ACHN (cell line): ENCODE data around the gene UBTD2.

ENCODE experiments used
- DNase-seq: peaks from one replicate; pipeline ENCODE4 v3.0.0-alpha.2; 2015
- in situ Hi-C: cut with HindIII; loops from 2 replicates; pipeline ENCODE4 v1.10.0; 2017; ENCODE audit warnings: low sequenced_read_pairs, low pct_ligation_motif_present, low pct_unique_long_range_greater_than_20kb

The UBTD2 gene

DNA sequence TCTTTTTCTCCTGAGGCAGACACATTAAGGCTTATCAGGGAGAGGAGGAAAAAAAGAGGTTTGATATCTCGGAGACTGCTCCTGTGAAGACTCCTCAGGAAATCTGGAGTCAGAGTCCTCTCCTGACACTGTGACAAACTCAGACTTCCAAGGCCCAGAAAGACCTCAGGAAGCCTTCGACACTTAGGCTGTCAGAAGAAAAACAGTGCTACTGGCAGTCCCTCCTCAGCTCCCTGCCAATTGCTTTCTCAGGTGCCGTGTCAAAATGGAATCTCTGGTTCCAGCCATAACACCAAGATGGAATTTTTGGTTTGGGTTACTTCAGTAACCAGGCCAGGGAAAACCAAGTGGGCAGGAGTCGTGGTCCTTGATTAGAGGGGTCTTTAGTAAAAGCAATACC is 99.7 kb downstream of the UBTD2 start:
- in situ Hi-C loops = no loop called here
- DNase-seq = no peak

DNA sequence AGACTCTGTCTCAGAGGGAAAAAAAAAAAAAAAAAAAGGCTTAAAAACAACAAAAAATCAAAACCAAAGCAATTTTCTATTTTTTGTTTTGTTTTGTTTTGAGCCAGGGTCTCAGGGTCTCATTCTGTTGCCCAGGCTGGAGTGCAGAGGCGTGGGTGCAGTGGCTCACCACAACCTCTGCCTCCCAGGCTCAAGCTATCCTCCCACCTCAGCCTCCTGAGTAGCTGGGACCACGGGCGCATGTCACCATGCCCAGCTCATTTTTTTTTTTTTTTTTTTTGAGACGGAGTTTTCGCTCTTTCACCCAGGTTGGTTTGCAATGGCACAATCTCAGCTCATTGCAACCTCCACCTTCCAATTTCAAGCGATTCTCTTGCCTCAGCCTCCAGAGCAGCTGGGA is 101.3 kb downstream of the UBTD2 start:
- in situ Hi-C loops = no loop called here
- DNase-seq = no peak

DNA sequence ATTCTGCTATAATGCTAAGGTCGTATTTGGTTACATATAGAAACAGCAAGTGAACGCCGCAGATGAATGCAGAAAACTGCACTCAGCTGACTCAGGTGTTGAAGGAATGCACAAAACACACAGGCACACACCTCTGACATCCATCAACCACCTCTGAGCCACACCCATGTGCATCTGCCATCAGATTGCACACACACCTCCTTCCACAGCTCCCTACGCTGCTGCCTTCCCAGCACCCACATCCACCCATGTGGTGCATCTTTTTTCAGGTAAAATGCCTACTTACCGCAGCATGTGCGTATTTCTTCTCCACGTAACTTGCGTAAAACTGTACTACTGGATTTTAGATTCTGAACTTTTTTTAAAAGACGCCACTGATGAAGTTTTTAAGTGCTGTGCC is 102.6 kb downstream of the UBTD2 start:
- in situ Hi-C loops = no loop called here
- no peak for DNase-seq

DNA sequence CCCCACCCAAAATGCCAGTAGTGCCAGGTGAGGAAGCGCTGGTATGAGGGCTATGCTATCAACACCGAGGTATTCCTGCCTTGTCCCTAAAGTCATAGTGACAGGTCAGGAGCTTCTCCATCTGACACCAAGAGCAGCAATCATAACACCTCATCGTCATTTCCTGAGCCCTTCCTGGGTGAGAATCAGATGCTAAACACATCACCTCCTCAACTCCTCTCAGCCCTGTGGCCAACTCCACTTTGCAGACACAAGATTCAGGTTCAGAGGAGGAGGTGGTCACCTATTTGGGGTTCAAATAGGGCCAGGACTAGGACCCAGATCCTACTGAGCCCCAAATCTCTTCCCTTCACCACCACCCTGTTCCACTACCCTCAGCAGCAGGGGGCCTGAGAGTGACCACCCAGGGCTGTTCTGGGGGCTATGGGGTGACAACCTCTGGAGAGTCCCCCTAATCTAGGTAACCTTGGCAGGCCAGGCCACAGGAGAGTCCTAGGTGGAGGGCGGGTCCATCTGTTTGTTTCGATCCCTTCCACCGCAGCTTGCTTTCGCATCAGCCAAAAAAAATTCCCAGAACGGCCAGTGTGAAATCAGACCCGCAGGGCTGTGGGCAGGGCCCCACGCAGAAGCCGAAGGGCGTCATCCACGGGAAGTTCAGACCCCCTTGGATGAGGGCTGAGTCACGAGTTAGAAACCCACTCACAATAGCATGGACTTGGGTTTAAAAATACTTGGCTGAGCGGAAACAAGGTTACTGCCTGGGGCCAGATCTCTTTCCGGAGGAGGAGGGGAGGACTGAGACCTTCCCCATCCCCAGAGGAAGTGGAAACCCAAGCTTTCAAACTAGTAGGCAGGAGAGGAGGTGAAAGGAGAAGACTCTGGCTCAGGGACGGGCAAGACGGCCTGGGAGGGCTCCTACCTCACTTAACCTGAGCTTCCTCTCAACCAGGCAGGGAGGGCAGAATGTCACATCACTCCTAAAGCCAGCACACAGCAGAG is 104.3 kb downstream of the UBTD2 start:
- in situ Hi-C loops = no loop called here
- DNase-seq = no peak

DNA sequence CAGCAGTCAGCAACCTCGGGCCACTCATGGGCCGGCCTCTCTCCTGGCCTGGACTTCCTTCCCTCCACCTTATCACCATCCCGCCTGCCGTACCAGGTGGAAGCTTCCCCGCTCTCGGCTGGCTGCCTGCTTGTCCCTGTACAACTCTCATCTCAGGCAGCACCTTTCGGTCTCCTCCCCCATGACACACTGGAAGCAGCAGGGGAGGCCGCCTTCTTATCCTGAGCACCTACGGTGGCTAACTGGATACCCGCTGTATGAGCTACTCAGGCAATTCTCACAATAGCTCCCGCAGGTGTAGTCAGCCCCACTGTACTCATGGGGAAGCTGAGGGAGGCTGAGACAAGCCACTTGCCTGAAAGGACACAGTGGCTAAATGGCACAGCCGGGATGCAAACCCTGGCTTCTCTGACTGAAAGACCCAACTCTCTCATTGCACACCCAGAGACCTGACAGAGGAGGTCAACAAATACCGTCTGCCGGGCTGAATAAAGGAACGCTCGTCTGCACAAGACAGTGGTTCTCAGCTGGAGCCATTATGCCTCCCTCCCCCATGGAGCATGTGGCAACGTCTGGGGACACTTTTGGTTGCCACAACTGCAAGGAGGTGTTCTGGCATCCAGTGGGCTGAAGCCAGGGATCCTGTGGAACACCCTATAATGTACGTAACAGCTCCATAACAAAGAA is 105.1 kb downstream of the UBTD2 start:
- no peak for DNase-seq
- in situ Hi-C loops = no loop called here

DNA sequence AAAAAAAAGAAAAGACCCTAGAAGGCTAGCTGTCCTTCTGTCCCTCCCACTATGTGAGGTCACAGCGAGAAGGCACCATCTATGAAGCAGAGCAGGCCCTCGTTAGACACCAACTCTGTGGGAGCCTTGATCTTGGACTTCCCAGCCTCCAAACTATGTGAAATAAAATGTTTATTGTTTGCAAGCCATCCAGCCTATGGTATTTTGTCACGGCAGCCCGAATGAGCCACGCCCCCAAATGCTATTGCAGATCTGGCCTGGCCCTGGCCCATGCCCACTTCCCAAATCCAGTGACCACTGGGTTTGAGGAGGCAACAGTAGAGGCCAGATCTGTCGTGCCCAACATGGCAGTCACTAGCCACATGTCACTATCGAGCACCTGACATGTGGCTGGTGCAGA is 106.4 kb downstream of the UBTD2 start:
- in situ Hi-C loops = no loop called here
- no peak for DNase-seq

DNA sequence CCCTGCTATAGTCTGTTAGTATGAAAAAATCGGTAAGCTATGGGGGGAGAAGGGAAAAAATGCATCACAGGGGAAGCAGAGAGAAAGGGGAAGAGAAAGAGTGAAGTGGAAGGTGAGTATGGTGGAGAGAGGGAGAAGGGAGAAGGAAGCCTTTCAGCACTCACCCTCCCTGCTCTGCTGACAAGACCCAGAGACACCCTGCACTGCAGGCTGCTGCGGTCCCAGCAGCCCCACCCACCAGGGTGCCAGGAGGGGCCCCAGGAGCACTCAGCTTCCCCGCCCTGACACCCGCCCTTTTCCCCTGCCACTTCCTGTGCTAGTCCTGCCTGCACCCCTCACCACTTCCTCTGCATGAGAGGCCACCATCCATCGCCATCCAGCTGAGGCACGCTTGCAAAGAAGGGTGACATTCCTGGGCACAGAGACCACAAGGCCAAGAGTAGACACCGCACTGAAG is 108.3 kb downstream of the UBTD2 start:
- DNase-seq = no peak
- in situ Hi-C loops = no loop called here

DNA sequence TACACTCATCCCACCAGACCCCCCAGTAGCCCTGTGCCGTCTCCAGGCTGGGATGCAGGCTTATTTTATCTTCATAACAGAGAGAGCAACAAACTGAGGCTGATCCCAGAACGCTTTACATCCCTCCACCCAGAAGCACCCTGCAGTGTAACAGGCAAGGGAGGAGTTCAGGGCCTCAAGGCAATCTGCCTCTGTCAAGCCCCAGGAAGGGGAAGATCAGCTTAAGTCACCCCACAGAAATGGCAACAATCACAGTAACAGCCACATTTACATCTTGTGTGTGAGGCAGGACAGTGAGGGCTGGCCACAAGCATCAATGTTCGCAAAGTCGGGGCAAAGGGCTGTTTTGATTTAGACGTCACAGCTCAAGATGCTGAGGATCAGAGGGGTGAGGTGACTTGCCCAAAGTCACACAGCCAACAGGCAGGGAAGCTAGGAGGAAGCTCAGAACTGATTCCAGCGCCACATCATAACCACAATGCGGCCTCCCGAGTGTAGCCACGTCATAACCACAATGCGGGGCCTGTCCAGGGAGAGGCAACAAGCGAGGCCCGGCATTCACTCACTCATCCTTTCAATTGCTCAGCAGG is 109.9 kb downstream of the UBTD2 start:
- in situ Hi-C loops = no loop called here
- no peak for DNase-seq

DNA sequence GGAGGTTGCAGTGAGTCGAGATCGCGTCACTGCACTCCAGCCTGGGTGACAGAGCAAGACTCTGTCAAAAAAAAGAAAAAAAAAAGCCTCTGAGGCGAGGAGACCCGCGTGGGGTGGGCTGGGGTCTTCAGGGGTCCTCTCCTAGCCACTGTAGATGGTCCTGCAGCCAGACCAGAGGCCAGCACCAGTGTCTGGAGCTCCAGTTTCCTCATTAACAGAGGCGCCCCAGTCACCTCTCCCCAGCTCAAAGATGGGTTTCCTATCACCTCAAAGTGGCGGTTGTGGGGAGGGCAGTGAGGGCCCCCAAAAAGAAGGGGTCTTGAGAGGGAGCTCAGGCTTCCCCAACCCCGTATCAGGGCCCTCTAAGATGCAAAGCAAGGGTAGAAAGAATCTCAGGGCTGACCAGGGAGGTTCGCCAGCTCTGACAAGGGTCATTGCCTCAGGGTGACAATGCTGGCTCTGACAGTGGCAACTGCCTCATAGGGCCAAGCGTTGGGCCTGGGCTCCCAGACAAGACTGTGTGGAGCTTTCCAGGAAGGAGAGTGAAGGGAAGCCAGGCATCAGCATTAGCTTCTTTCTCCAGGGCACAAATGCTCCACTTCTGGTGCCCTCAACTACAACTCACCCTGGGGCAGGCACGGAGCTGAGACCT is 110.5 kb downstream of the UBTD2 start:
- DNase-seq = no peak
- in situ Hi-C loops = no loop called here

DNA sequence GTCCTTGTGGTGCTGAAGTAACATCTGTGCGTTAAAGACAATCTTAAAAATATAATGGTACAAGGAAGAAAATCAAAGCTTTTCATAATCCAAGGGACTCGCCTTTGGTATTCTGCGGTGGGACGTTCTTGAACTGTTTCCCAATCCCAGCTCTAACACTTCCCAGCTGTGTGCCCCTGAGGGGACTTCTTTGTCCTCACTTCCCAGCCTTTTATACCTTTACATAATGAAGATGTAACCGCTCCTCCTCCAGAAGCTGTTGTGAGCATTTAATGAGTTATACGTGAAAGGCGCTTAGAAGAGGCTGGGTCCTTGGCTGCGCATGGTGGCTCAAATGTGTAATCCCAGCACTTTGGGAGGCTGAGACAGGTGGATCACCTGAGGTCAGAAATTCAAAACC is 112.4 kb downstream of the UBTD2 start:
- in situ Hi-C loops = no loop called here

DNA sequence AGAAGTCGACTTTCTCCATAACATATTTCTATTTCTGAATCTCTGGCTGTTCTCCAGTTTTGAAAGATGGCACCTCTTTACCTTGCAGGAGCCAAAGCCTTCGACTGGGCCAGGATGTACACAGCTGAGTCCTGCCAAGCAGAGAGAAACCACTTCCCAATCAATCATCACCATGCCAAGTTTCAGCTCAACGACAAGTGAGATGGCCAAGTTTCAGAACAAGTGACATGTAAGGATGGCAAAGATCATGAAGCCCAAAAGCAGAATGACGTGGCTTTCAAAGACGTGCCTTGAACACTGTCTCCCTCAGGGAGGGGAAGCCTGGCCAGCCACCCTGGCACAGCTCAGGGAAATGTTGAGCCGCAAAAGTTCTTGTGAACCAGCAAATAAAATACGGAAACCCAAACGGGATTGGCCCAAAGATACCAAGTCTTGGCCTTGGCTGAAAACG is 113.3 kb downstream of the UBTD2 start:
- DNase-seq = no peak
- in situ Hi-C loops = no loop called here

More for the DNA sequence above, 112.4 kb downstream of the UBTD2 start:
- no peak for DNase-seq

DNA sequence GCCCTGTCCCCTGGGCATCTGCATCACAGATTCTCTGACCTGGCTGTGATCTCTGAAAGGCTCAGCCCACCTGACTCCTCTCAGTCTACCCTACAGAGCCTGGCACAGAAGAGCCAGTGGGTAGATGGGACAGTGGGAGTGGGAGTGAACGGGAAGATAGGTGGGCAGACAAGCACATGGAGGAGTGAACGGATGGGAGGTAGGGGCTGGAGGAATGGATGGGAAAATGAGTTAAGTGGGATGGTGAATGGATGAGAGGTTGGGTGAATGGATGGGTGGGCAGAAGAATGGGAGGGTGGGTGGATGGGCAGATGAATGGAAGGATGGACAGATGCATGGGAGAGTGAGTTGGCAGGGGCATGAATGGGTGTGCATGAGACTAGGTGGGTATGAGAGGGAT is 114.3 kb downstream of the UBTD2 start:
- DNase-seq = no peak
- in situ Hi-C loops = no loop called here

DNA sequence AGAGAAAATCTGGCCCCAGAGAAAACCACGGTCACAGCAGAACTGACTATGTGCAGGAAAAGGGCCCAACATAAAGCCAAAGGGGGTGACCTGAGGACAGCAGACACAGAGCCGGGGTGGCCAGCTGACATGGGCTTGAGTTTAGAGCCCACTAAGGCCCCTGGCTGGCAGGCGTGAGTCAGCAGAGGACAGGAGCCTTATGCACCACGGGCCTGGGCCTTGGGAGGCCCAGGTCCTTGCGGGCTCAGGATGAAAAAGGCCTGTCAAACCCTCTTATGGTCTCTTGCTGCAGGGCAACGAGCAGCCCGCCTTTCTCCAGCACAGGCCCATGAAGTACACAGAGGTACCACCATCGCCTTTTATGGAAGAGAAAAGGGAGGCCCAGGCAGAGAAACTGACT is 115.3 kb downstream of the UBTD2 start:
- in situ Hi-C loops = no loop called here
- no peak for DNase-seq

DNA sequence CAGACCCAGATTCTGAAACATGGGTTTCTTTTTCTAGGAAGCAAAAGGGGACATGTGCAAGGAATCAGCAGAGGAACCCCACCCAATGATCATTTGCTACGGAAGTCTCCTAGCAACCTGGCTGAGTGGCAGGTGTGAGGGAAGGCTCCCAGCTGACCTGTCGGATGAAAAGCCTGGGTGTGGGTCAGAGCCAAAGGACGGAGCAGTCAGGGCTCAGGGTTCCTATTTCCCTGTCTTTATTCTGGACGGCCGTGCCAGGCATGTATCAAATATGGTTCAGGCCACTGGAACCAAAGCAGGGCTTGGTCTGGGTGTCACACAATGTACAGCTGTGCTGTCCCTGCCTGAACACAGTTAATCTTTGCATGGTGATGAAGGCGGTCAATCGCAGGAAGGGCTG is 115.7 kb downstream of the UBTD2 start:
- no peak for DNase-seq
- in situ Hi-C loops = no loop called here

DNA sequence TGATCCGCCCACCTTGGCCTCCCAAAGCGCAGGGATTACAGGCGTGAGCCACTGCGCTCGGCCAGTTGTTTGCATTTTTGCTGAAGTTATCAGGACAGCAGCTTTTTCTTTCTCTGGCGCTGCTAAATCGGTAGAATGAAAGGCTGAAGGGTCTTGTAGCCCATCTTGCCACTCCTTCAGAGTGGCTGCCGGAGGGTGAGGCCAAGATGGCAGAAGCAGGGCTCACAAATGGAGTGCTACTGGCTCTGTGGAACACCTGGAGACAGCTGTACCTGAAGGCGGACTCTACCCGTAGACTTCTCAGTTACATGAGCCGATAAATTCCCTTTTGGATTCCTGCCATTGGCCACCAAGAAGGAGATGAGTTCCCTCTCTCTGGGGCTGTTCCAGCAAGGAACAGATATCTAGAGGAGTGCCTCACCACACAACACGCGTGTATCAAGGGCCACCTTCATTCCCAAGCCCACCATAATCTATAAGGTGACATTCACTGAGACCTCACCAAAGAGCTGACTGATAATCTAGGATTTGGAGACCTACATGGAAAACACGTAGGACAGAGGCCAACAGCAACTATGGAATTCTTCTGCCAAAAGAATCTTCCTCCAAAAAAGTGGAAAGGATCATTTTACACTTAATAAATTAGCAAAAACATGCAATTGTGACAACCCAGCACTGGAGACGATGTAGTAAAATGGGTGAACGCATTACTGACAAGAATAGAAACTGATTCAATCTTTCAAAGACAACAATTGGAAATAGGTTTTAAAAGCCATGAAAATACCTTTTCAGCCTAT is 117.3 kb downstream of the UBTD2 start:
- DNase-seq = no peak
- in situ Hi-C loops = no loop called here

DNA sequence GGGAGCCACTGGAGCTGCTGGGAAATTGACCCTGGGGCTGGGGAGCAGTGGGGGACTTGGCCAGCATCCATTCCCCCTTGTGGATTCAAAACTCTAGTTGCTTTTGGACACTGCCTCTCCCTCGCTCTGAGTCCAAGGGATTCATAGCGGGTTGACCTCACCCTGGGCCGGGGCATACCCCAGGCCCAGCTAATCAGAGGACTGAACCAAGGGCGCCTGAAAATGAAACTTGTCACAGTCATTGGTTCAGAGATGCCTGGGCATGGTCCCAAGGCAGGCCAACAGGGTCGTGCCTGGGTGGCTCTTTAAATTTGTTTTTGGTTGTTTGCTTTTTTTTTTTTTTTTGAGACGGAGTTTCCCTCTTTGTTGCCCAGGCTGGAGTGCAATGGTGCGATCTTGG is 118.1 kb downstream of the UBTD2 start:
- no peak for DNase-seq
- in situ Hi-C loops = no loop called here

DNA sequence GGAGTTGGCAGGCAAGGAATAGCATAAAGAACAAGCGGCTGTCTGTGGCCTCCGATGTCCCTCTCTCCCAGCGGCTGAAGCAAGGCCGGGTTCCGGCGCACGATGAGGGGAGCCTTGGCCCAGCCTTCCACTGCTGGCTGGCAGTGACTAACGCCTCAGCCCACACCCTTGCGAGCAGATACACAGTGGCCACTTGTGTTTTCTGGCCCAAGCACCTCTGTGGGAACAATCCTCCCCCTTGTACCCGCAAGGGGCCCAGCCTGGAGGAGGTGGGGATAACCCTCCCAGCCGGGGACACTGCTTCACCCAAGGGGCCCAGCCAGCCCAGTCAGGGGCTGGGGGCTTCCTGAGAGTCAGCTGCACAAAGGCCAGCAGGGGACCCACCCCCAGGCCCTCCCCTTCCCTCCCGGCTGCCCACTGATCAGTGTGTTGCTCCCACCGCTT is 118.8 kb downstream of the UBTD2 start:
- in situ Hi-C loops = no loop called here
- no peak for DNase-seq

DNA sequence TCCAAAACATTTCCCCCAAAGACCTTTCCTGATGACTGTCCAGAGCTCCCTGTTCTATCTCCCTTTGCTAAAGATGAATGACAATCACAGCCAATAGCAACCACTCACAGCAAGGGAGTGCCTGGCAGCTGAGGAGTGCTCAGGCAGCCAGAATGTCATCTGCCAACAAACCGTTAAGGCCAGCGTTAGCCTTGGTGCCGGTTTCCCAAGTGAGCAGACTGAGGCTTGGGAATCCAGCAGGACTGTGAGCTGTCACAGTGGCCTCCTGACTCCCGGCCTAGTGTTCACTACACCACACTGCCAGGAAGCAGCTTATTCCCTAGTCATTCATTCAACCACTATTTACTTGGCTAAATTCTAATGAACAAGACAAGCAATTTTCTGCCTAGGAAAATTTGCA is 120.2 kb downstream of the UBTD2 start:
- DNase-seq = no peak
- in situ Hi-C loops = no loop called here
